Prostate gland (tissue), 2 donors: ENCODE results near the gene MORN1.

Experiments used
- POLR2A ChIP-seq: fragments of 450-650 bp; IDR thresholded peaks from one replicate; pipeline ENCODE4 v1.6.1; 2016; ENCODE audit warnings: antibody characterized with exemption, mild to moderate bottlenecking
- TF ChIP-seq, protein P1 (sequence below), 4 experiments: fragments of 200-600 bp in 2 of 4; fragments of 450-650 bp in 2 of 4; sonication (generic) in 2 of 4; IDR thresholded peaks; 1 replicate in 3 of 4; 2 replicates in 1 of 4; pipeline ENCODE4 v1.5.1; 2016 to 2019; ENCODE audit warnings: antibody characterized with exemption in 4 of 4, mild to moderate bottlenecking in 2 of 4, moderate library complexity in 2 of 4

DNA sequence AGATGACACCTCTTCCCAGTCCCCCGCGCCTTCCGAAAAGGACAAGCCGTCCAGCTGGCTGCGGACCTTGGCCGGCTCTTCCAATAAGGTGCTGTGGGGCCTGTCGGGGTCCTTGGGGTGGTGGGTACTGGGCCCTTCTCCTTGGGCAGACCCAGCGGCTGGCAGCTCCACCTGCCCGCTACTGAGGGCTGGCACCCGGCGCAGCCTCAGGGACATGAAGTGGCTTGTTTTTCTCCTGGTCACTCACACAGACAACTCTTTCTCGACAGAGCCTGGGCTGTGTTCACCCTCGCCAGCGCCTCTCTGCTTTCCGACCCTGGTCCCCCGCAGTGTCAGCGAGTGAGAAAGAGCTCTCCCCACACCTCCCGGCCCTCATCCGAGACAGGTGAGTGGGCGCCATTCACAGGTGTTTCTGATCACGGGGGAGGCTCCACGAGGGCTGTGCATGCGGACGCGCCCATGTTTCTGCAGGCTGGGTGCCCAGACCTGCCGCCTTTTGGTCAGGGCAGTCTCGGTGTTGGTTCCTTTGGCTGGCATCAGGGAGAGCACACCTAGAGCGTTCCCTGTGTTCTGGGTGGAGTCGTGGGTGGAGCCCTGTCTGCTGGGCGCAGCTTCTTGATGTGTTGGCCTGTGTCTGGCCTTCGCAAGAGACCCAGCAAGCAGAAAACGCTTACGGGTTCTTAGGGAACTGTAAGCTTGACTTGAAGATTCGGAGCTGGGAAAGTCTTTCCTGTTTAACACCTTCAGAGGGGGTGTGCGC is 88.2 kb downstream of the MORN1 start:
- TF ChIP-seq, protein P1, sequence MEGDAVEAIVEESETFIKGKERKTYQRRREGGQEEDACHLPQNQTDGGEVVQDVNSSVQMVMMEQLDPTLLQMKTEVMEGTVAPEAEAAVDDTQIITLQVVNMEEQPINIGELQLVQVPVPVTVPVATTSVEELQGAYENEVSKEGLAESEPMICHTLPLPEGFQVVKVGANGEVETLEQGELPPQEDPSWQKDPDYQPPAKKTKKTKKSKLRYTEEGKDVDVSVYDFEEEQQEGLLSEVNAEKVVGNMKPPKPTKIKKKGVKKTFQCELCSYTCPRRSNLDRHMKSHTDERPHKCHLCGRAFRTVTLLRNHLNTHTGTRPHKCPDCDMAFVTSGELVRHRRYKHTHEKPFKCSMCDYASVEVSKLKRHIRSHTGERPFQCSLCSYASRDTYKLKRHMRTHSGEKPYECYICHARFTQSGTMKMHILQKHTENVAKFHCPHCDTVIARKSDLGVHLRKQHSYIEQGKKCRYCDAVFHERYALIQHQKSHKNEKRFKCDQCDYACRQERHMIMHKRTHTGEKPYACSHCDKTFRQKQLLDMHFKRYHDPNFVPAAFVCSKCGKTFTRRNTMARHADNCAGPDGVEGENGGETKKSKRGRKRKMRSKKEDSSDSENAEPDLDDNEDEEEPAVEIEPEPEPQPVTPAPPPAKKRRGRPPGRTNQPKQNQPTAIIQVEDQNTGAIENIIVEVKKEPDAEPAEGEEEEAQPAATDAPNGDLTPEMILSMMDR (IDR thresholded peaks at IDR 0.05) = no peak
- TF ChIP-seq POLR2A = no peak
